Peyer's patch (tissue), 4 donors: ENCODE data around the gene KRT7. TPM values are rescaled to one million over a fixed set of nuclear protein-coding genes. Genes with fewer than 3 reads are reported as not detected.

Experiments
- DNase-seq, 3 donors: peaks; one replicate each; pipeline ENCODE4 v3.0.0-alpha.2; 2017 to 2019
- H3K27ac ChIP-seq, 4 donors: fragments of 200-600 bp; sonication (generic); one replicate each; pipeline ENCODE4 v1.5.1; 2016 to 2019
- H3K27me3 ChIP-seq, 2 donors: fragments of 200-600 bp; sonication (generic); one replicate each; pipeline ENCODE4 v1.5.1; 2019
- H3K36me3 ChIP-seq, 3 donors: fragments of 200-600 bp; sonication (generic); one replicate each; pipeline ENCODE4 v1.5.1; 2016 to 2019
- H3K4me1 ChIP-seq, 4 donors: fragments of 200-600 bp; sonication (generic); one replicate each; pipeline ENCODE4 v1.5.1; 2016 to 2019
- H3K4me3 ChIP-seq, 4 donors: fragments of 200-600 bp; sonication (generic); 1 replicate in 3 of 4; 2 replicates in 1 of 4; pipeline ENCODE4 v1.5.1; 2016 to 2019; ENCODE audit warnings: mild to moderate bottlenecking in 1 of 4
- H3K9me3 ChIP-seq, 4 donors: fragments of 200-600 bp; sonication (generic); one replicate each; pipeline ENCODE4 v1.5.1; 2016 to 2019; ENCODE audit warnings: mild to moderate bottlenecking in 1 of 4
- POLR2A ChIP-seq, 2 donors: fragments of 450-650 bp; IDR thresholded peaks; one replicate each; pipeline ENCODE4 v1.5.1; 2017; ENCODE audit warnings: antibody characterized with exemption in 2 of 2, mild to moderate bottlenecking in 2 of 2, moderate library complexity in 2 of 2
- total RNA-seq, 4 donors: library from RNA; depleted of rRNA; stranded (reverse); fragments of >200 nt; gene quantifications; one replicate each; pipeline ENCODE4 v1.1.0, GENCODE V29; 2016
- TF ChIP-seq, protein P1 (sequence below), 6 experiments: fragments of 450-650 bp in 4 of 6; fragments of 200-600 bp in 2 of 6; sonication (generic) in 1 of 6; IDR thresholded peaks; one replicate each; pipeline ENCODE4 v1.5.1; 2017 to 2019; ENCODE audit warnings: antibody characterized with exemption in 6 of 6, mild to moderate bottlenecking in 3 of 6, moderate library complexity in 1 of 6

KRT7 gene
- total RNA-seq, 4 donors from 2014 or later, result 0.67 to 1.2 TPM; not detected in 2

DNA sequence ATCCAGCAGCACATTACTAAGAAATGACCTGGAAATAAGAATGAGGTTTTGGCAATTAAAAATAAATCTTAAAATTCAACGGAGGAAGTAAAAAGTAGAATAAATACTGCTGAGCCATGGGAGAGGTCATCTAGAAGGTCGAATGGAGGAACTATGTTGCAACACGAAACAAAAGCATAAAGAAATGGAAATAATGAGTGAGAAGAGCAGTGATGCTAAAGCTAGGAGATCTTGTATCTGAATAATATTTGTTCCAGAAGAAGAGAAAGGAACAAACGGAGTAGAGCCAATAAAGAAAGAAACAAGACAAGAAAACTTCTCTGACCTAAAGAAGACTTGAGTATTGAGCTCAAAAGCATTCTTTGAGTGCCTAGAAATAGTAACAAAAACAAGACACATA lies 6.6 kb upstream of the KRT7 start:
- H3K4me1 ChIP-seq, result no peaks in the 10 kb centered on the region
- no peaks in the 10 kb centered on the region for H3K9me3 ChIP-seq
- no peaks in the 10 kb centered on the region for H3K36me3 ChIP-seq
- no peak overlapping the region for H3K27ac ChIP-seq
- H3K27me3 ChIP-seq, result no peaks in the 10 kb centered on the region
- no peak overlapping the region for H3K4me3 ChIP-seq
- TF ChIP-seq, protein P1, sequence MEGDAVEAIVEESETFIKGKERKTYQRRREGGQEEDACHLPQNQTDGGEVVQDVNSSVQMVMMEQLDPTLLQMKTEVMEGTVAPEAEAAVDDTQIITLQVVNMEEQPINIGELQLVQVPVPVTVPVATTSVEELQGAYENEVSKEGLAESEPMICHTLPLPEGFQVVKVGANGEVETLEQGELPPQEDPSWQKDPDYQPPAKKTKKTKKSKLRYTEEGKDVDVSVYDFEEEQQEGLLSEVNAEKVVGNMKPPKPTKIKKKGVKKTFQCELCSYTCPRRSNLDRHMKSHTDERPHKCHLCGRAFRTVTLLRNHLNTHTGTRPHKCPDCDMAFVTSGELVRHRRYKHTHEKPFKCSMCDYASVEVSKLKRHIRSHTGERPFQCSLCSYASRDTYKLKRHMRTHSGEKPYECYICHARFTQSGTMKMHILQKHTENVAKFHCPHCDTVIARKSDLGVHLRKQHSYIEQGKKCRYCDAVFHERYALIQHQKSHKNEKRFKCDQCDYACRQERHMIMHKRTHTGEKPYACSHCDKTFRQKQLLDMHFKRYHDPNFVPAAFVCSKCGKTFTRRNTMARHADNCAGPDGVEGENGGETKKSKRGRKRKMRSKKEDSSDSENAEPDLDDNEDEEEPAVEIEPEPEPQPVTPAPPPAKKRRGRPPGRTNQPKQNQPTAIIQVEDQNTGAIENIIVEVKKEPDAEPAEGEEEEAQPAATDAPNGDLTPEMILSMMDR (IDR thresholded peaks at IDR 0.05), result no peak
- no peak for DNase-seq

GRCh38 chr12:52227606-52228166 lies 5.4 kb upstream of the KRT7 start:
- no peak overlapping the region for H3K4me3 ChIP-seq
- DNase-seq, result peak in 1 of 3 donors; percentile 11
- H3K27me3 ChIP-seq, result no peaks in the 10 kb centered on the region
- H3K36me3 ChIP-seq, result no peaks in the 10 kb centered on the region
- TF ChIP-seq POLR2A (IDR thresholded peaks at IDR 0.05), result no peak
- TF ChIP-seq, protein P1 (IDR thresholded peaks at IDR 0.05), result no peak
- H3K27ac ChIP-seq, result no peak overlapping the region
- peaks cover 0 to 5% (median 0%) of the 10 kb centered on the region in 4 donors for H3K4me1 ChIP-seq
- no peaks in the 10 kb centered on the region for H3K9me3 ChIP-seq

DNA sequence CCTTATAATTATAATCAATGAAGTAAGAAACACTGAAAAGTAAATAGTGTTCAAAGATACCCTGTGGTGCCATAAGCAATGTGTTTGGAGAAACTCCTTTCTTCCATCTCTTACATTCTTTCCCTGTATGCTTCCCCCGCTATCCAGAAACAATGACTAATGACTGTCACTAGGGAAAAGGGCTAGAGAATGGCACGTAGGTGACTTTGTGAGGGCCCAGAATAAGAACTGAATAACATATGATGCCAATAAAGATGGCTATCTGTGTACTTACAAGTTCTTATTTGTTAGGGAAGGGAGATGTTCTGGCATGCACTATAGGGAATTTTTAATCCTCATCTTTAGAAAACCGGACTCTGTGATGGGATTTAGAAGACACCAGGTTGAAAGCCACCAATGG lies 4.7 kb upstream of the KRT7 start:
- H3K27me3 ChIP-seq, result peaks cover 0 to 4% of the 10 kb centered on the region in 2 donors
- H3K9me3 ChIP-seq, result no peaks in the 10 kb centered on the region
- H3K4me1 ChIP-seq, result peaks cover 0 to 11% (median 0%) of the 10 kb centered on the region in 4 donors
- no peak overlapping the region for H3K4me3 ChIP-seq
- H3K36me3 ChIP-seq, result no peaks in the 10 kb centered on the region
- no peak overlapping the region for H3K27ac ChIP-seq
- no peak for DNase-seq
- TF ChIP-seq, protein P1 (IDR thresholded peaks at IDR 0.05), result no peak
- TF ChIP-seq POLR2A (IDR thresholded peaks at IDR 0.05), result no peak

DNA sequence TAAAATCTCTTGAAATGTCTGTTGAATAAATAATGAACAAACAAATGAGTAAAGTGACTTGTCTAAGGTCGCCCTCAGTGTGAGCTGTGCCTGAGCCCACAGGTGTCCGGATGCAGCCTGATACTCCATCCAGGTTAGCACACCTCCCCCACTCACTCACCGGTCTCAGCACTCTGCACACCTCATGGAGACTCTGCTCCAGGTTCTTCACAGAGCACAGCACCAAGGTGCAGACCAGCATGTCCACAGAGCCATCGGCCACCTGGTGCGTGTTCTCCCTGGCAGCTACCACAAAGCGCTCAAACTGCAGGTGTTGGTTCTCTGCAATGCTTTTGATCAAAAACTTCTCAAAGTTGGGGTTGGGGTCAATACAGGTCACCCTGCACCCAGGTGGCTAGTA lies 4.1 kb upstream of the KRT7 start:
- H3K4me3 ChIP-seq, result no peak overlapping the region
- H3K36me3 ChIP-seq, result no peaks in the 10 kb centered on the region
- H3K4me1 ChIP-seq, result peaks cover 0 to 14% (median 0%) of the 10 kb centered on the region in 4 donors
- peak in 1 of 3 donors; percentile 28 for DNase-seq
- H3K27ac ChIP-seq, result no peak overlapping the region
- H3K27me3 ChIP-seq, result peaks cover 0 to 6% of the 10 kb centered on the region in 2 donors
- H3K9me3 ChIP-seq, result no peaks in the 10 kb centered on the region
- TF ChIP-seq POLR2A (IDR thresholded peaks at IDR 0.05), result no peak
- TF ChIP-seq, protein P1 (IDR thresholded peaks at IDR 0.05), result no peak

- no peak overlapping the region for H3K27ac ChIP-seq
- DNase-seq, result no peak
- no peaks in the 10 kb centered on the region for H3K9me3 ChIP-seq
- peaks cover 0 to 14% (median 0%) of the 10 kb centered on the region in 4 donors for H3K4me1 ChIP-seq
- H3K4me3 ChIP-seq, result no peak overlapping the region
- TF ChIP-seq POLR2A (IDR thresholded peaks at IDR 0.05), result no peak
- H3K36me3 ChIP-seq, result no peaks in the 10 kb centered on the region
- H3K27me3 ChIP-seq, result peaks cover 0 to 6% of the 10 kb centered on the region in 2 donors
Observed at GRCh38 chr12:52229836-52230343, 3.2 kb upstream of the KRT7 start.

DNA sequence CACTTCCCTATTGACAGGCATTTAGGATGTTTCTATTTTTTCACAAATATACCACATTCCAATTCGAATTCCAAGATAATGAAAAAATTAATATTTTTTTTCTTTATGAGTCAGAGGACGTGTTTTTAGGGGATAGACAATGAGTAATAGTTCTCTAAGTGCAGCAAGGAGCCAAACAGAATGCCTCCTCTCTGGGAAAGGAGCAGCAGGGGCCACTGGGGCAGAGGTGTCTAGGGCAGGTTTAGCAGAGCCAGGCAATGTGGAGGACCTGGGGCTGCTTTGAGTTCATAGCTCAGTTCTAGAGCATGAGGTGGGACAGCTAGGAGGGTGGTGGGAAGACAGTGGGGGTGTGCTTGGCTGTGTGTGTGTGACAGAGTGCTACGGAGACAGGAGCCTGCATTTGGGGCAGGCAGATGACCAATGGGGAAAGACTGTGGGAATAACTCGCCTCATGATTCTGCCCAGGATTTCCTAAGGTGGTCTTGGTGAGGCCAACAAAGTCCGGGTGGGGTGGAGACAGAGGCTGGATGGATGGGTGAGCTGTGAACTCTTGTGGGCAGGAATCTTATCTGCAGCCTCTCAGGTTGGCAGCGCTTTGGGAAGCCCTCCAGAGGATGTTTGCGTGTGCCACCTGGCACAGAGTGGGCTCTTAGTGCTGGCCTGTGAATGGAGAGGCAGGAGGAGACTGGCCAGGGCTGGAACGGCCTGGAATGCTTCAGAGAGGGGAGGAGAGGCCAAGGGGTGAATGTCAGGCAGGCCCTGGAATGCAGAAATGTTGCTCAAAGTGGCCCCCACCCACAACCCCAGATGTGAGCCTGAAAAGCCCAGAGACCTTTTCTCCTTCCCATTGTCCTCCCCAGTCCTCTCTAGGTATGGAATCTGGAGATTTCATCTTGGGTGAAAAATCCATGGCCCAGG lies 2.4 kb upstream of the KRT7 start:
- Histone ChIP-seq H3K36me3 (no peaks in the 10 kb centered on the region), H3K4me1 (peaks cover 0 to 14% (median 0%) of the 10 kb centered on the region in 4 donors), H3K27ac (no peak overlapping the region), H3K4me3 (no peak overlapping the region), H3K27me3 (peaks cover 0 to 6% of the 10 kb centered on the region in 2 donors), H3K9me3 (no peaks in the 10 kb centered on the region)
- TF ChIP-seq, protein P1 (IDR thresholded peaks at IDR 0.05), result no peak
- TF ChIP-seq POLR2A (IDR thresholded peaks at IDR 0.05), result no peak
- no peak for DNase-seq
